Astrocyte of the hippocampus (primary cell): Measurements from ENCODE around the gene POLDIP3.
A peak's percentile ranks its signal among the peaks of the same experiment; 100 is the strongest.

Experiments used
- DNase-seq: peaks from one replicate; pipeline ENCODE4 v3.0.0; 2011; ENCODE audit warnings: low read depth, low spot score

POLDIP3 gene

GRCh38 chr22:42614312-42615091, at the start of gene POLDIP3:
TSS of gene POLDIP3 (minus strand) at chr22:42614883. CDS start at chr22:42614857, 26 bp downstream.
- peak; percentile 99 for DNase-seq

- DNase-seq: peak; percentile 87
Measured at GRCh38 chr22:42661985-42662831, 47.5 kb upstream of the POLDIP3 start.

- DNase-seq: no peak
Measured at GRCh38 chr22:42656578-42656977, 41.9 kb upstream of the POLDIP3 start.

GRCh38 chr22:42655693-42656092, 41.0 kb upstream of the POLDIP3 start:
- no peak for DNase-seq

- no peak for DNase-seq
Measured at GRCh38 chr22:42654436-42655073, 39.9 kb upstream of the POLDIP3 start.

- DNase-seq: no peak
Measured at GRCh38 chr22:42653999-42654398, 39.3 kb upstream of the POLDIP3 start.

- DNase-seq: no peak
Measured at GRCh38 chr22:42651134-42651533, 36.5 kb upstream of the POLDIP3 start.

GRCh38 chr22:42649246-42650099, 34.8 kb upstream of the POLDIP3 start, which contains the start of gene CYB5R3:
TSS of gene CYB5R3 (minus strand) at chr22:42649392. CDS start at chr22:42649315, 77 bp downstream.
- DNase-seq: peak; percentile 92

GRCh38 chr22:42648368-42649245, 33.9 kb upstream of the POLDIP3 start:
- DNase-seq: peak; percentile 69

- no peak for DNase-seq
Measured at GRCh38 chr22:42648017-42648367, 33.3 kb upstream of the POLDIP3 start.

GRCh38 chr22:42646569-42647525, 32.2 kb upstream of the POLDIP3 start:
- peak; percentile 62 for DNase-seq

- no peak for DNase-seq
Measured at GRCh38 chr22:42645938-42646568, 31.4 kb upstream of the POLDIP3 start.

GRCh38 chr22:42645341-42645937, 30.8 kb upstream of the POLDIP3 start:
- no peak for DNase-seq

- DNase-seq: peak; percentile 71
Measured at GRCh38 chr22:42644422-42645340, 30.0 kb upstream of the POLDIP3 start.

- no peak for DNase-seq
Measured at GRCh38 chr22:42643634-42644421, 29.1 kb upstream of the POLDIP3 start.
